Right atrium auricular region (tissue), 2 donors: ENCODE data around the gene UNC5B. TPM values are rescaled to one million over a fixed set of nuclear protein-coding genes. Genes with fewer than 3 reads are reported as not detected.

Experiments used
- DNase-seq: peaks from one replicate; pipeline ENCODE4 v3.0.0-alpha.2; 2019; ENCODE audit warnings: low spot score
- H3K27ac ChIP-seq, 2 donors: fragments of 200-600 bp; sonication (generic); 1 replicate in 1 of 2; 2 replicates in 1 of 2; pipeline ENCODE4 v1.5.1; 2016 to 2019
- H3K27me3 ChIP-seq, 2 donors: fragments of 200-600 bp; sonication (generic); one replicate each; pipeline versions ENCODE4 v1.5.1 to v1.6.0; 2017 to 2019
- H3K36me3 ChIP-seq: fragments of 200-600 bp; sonication (generic); one replicate; pipeline ENCODE4 v1.5.1; 2016
- H3K4me1 ChIP-seq, 2 donors: fragments of 200-600 bp; sonication (generic); one replicate each; pipeline versions ENCODE4 v1.5.1 to v1.6.0; 2017 to 2019
- H3K4me3 ChIP-seq, 2 donors: fragments of 200-600 bp; sonication (generic); 1 replicate in 1 of 2; 2 replicates in 1 of 2; pipeline ENCODE4 v1.5.1; 2017 to 2019; ENCODE audit warnings: mild to moderate bottlenecking in 1 of 2, moderate library complexity in 1 of 2
- H3K9me3 ChIP-seq, 2 donors: fragments of 200-600 bp; sonication (generic); one replicate each; pipeline ENCODE4 v1.5.1; 2019
- CTCF ChIP-seq, 2 donors: fragments of 200-600 bp; sonication (generic); IDR thresholded peaks; one replicate each; pipeline ENCODE4 v1.5.1; 2019; ENCODE audit warnings: antibody characterized with exemption in 2 of 2
- total RNA-seq, 2 donors: library from RNA; depleted of rRNA; stranded (reverse); fragments of >200 nt; gene quantifications; one replicate each; pipeline ENCODE4 v1.1.0, GENCODE V29; 2016

UNC5B gene
- total RNA-seq, 2 donors from 2014 or later: 10.9 to 29.2 TPM

DNA sequence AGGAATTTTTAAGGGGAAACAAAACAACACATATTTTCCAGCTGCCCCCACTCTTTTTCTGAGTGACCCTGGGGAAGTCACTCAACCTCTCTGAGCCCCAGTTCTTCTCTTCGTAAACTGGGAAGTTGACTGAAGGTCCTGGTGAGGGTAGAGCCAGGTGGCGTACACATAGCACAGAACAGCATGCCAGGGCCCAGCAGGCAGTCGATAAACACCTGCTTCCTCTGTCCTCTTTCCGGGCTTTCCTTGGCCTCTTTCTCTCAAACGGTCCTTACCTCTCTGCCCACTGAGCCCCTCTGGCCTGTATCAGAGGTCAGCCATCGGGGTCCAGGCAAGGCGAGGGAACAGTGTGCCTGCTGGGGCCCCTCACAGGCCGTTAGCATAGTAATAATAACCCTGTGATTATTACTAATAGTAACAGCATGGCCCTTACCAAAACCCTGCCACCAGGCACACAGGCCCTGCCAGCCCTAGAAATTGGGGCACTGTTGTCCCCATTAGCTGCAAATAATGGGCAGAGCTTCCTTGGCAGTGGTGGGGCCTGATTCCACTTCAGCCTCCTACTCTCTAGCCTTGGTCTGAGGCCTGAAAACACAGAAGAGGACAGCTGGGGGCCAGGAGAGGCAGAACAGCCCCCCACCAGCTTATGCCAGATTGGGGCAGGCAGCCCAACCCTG lies 69.4 kb downstream of the UNC5B start:
- H3K9me3 ChIP-seq: no peaks in the 10 kb centered on the region
- no peak overlapping the region for H3K4me3 ChIP-seq
- H3K36me3 ChIP-seq: peaks cover 5% of the 10 kb centered on the region
- no peaks in the 10 kb centered on the region for H3K27me3 ChIP-seq
- no peak overlapping the region for H3K27ac ChIP-seq
- DNase-seq: no peak
- peaks cover 0 to 13% of the 10 kb centered on the region in 2 donors for H3K4me1 ChIP-seq
- TF ChIP-seq CTCF (IDR thresholded peaks at IDR 0.05): no peak

DNA sequence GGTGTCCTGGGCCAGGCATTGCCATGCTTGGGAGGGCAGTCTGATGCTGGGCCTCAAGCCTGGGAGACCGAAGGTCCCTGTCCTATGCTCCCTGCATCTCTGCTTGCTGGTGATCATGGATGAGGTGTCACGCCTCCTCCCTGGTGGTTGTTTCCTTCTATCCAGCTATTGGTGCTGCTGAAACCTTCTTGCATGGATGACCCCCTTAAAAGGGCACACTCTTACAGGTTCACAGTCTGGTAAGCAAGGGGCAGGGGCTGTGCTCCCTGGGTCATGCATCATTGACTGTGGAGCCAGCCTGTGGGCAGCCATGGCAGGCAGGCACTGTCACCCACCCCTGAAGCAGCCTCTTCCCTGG lies 69.9 kb downstream of the UNC5B start:
- Histone ChIP-seq H3K27me3 (no peaks in the 10 kb centered on the region), H3K9me3 (no peaks in the 10 kb centered on the region), H3K4me3 (no peak overlapping the region), H3K27ac (no peak overlapping the region), H3K36me3 (peaks cover 5% of the 10 kb centered on the region), H3K4me1 (peaks cover 0 to 13% of the 10 kb centered on the region in 2 donors)
- no peak for TF ChIP-seq CTCF (IDR thresholded peaks at IDR 0.05)
- DNase-seq: no peak

GRCh38 chr10:71283410-71283809 lies 71.0 kb downstream of the UNC5B start:
- no peaks in the 10 kb centered on the region for H3K9me3 ChIP-seq
- peaks cover 0 to 13% of the 10 kb centered on the region in 2 donors for H3K4me1 ChIP-seq
- DNase-seq: no peak
- no peaks in the 10 kb centered on the region for H3K27me3 ChIP-seq
- H3K4me3 ChIP-seq: no peak overlapping the region
- peaks cover 9% of the 10 kb centered on the region for H3K36me3 ChIP-seq
- H3K27ac ChIP-seq: no peak overlapping the region
- no peak for TF ChIP-seq CTCF (IDR thresholded peaks at IDR 0.05)

GRCh38 chr10:71283876-71284275 lies 71.5 kb downstream of the UNC5B start:
- H3K27me3 ChIP-seq: no peaks in the 10 kb centered on the region
- H3K27ac ChIP-seq: no peak overlapping the region
- H3K4me3 ChIP-seq: no peak overlapping the region
- H3K9me3 ChIP-seq: no peaks in the 10 kb centered on the region
- DNase-seq: no peak
- H3K36me3 ChIP-seq: peaks cover 14% of the 10 kb centered on the region
- H3K4me1 ChIP-seq: peaks cover 0 to 8% of the 10 kb centered on the region in 2 donors
- no peak for TF ChIP-seq CTCF (IDR thresholded peaks at IDR 0.05)

DNA sequence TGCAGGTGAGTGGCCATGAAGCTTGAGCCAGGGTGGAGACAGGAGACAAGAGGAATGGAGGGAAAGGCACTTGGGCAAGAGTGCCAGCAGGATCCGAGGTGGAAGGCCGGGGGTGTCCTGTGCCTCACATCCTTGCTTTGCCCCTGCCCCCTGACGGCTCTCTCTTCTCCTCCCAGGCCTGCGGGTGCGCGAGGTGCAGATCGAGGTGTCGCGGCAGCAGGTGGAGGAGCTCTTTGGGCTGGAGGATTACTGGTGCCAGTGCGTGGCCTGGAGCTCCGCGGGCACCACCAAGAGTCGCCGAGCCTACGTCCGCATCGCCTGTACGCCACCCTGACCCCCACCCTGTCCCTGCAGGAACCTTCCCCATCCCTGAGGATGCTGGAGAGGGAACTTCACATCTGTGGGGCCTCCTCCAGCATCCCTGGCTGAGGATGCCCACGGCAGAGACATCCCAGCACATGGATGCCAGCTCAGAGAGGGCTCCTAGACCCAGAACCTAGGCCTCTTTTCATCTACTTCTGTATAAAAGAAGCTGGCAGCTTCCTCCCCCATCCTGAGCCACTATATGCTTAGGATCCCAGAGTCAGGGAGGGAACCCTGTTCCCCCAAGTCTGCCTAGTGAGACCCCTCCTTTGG lies 72.3 kb downstream of the UNC5B start:
- no peak overlapping the region for H3K27ac ChIP-seq
- H3K36me3 ChIP-seq: peaks cover 17% of the 10 kb centered on the region
- H3K4me1 ChIP-seq: peaks cover 0 to under 1% of the 10 kb centered on the region in 2 donors
- H3K9me3 ChIP-seq: no peaks in the 10 kb centered on the region
- H3K4me3 ChIP-seq: no peak overlapping the region
- no peak for TF ChIP-seq CTCF (IDR thresholded peaks at IDR 0.05)
- DNase-seq: no peak
- no peaks in the 10 kb centered on the region for H3K27me3 ChIP-seq

DNA sequence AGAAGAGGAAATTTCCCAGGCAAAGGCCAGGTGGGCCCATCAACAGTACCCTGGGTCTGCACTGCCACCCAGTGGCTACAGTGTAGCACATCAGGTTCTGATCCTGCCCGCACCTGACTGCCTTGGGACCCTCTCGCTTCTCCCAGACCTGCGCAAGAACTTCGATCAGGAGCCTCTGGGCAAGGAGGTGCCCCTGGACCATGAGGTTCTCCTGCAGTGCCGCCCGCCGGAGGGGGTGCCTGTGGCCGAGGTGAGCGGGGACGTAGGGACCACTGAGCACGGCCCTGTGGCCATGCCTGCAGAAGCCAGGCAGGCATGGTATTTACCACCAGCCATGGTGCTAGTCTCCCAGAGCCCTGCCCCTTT lies 72.8 kb downstream of the UNC5B start:
- DNase-seq: no peak
- H3K27me3 ChIP-seq: no peaks in the 10 kb centered on the region
- H3K36me3 ChIP-seq: peaks cover 17% of the 10 kb centered on the region

More for the DNA sequence above, 72.8 kb downstream of the UNC5B start:
- TF ChIP-seq CTCF (IDR thresholded peaks at IDR 0.05): peak; percentile 74 to 82
- H3K4me1 ChIP-seq: no peaks in the 10 kb centered on the region
- no peak overlapping the region for H3K27ac ChIP-seq
- H3K4me3 ChIP-seq: no peak overlapping the region
- H3K9me3 ChIP-seq: no peaks in the 10 kb centered on the region
